ENCODE measurements around the gene LRRC14B.
"Not testable (repeated sequence)": the region's sequence is repeated elsewhere in the genome, so short reads cannot be mapped to it uniquely, and the experiment has no call there.

LRRC14B gene

GRCh38 chr5:192970-193831, 1.9 kb downstream of the LRRC14B start:
- no peak for DNase-seq (ENCODE audit: low read depth)
- no peak for TF ChIP-seq CTCF (conservative IDR thresholded peaks at IDR 0.05; ENCODE audit: low read depth, low read length)
- no peak overlapping the region for H3K4me3 ChIP-seq (ENCODE audit: low read depth, low read length)

GRCh38 chr5:194102-194501, 2.8 kb downstream of the LRRC14B start:
- no peak overlapping the region for H3K4me3 ChIP-seq (ENCODE audit: low read depth, low read length)
- no peak for TF ChIP-seq CTCF (conservative IDR thresholded peaks at IDR 0.05; ENCODE audit: low read depth, low read length)
- no peak for DNase-seq (ENCODE audit: low read depth)

- no peak for DNase-seq (ENCODE audit: low read depth)
- TF ChIP-seq CTCF (conservative IDR thresholded peaks at IDR 0.05; ENCODE audit: low read depth, low read length) = no peak
- H3K4me3 ChIP-seq (ENCODE audit: low read depth, low read length) = no peak overlapping the region
Observed at GRCh38 chr5:194603-195209, 3.4 kb downstream of the LRRC14B start.

- peak; percentile 12 for DNase-seq (ENCODE audit: low read depth)
- H3K4me3 ChIP-seq (ENCODE audit: low read depth, low read length) = no peak overlapping the region
- TF ChIP-seq CTCF (conservative IDR thresholded peaks at IDR 0.05; ENCODE audit: low read depth, low read length) = peak; percentile 37
Observed at GRCh38 chr5:195401-196160, 4.3 kb downstream of the LRRC14B start.

- TF ChIP-seq CTCF (conservative IDR thresholded peaks at IDR 0.05; ENCODE audit: low read depth, low read length) = no peak
- H3K4me3 ChIP-seq (ENCODE audit: low read depth, low read length) = no peak overlapping the region
- DNase-seq (ENCODE audit: low read depth) = no peak
Observed at GRCh38 chr5:196350-196749, 5.1 kb downstream of the LRRC14B start.

- peak; percentile 29 for DNase-seq (ENCODE audit: low read depth)
- H3K4me3 ChIP-seq (ENCODE audit: low read depth, low read length) = not testable (repeated sequence)
Observed at GRCh38 chr5:197031-197430, 5.7 kb downstream of the LRRC14B start.

GRCh38 chr5:197892-198489, 6.7 kb downstream of the LRRC14B start:
- H3K4me3 ChIP-seq (ENCODE audit: low read depth, low read length) = no peak overlapping the region
- TF ChIP-seq CTCF (conservative IDR thresholded peaks at IDR 0.05; ENCODE audit: low read depth, low read length) = no peak
- no peak for DNase-seq (ENCODE audit: low read depth)
